ENCODE data around the gene GID4.

GID4 gene

GRCh38 chr17:18002171-18002570 lies 37.0 kb upstream of the GID4 start:
- H4K20me1 ChIP-seq (ENCODE audit: insufficient read depth, low read length) = peaks cover 5% of the 10 kb centered on the region; the same call in 1 of the 2 replicates
- no peaks in the 10 kb centered on the region for H3K4me1 ChIP-seq (ENCODE audit: insufficient read depth, low read length)
- no peak overlapping the region for H3K4me3 ChIP-seq (ENCODE audit: low read depth in 1 of 2, low read length in 2 of 2)
- H3K36me3 ChIP-seq (ENCODE audit: insufficient read depth, low read length) = peaks cover 7% of the 10 kb centered on the region
- H3K9me3 ChIP-seq (ENCODE audit: insufficient read depth, low read length, severe bottlenecking) = no peaks in the 10 kb centered on the region
- DNase-seq (no peak), ATAC-seq (ENCODE audit: insufficient read depth, low read depth) (no peak)
- no peak overlapping the region for H2AFZ ChIP-seq (ENCODE audit: low read depth, low read length)
- no peak overlapping the region for H3K9ac ChIP-seq (ENCODE audit: low read depth, low read length)
- H3K27me3 ChIP-seq (ENCODE audit: insufficient read depth, low read length, poor library complexity) = no peaks in the 10 kb centered on the region
- H3K27ac ChIP-seq (ENCODE audit: low read length) = no peak overlapping the region
- H3K4me2 ChIP-seq (ENCODE audit: insufficient read depth, low read length) = no peak overlapping the region
- TF ChIP-seq CTCF (IDR thresholded peaks at IDR 0.05; ENCODE audit: borderline replicate concordance, extremely low read depth, low read length, poor library complexity, severe bottlenecking) (no peak), EZH2 (IDR thresholded peaks at IDR 0.05; ENCODE audit: borderline replicate concordance, low read depth, low read length, severe bottlenecking) (no peak)
- no peaks in the 10 kb centered on the region for H3K79me2 ChIP-seq (ENCODE audit: insufficient read depth, low read length)

- H3K9ac ChIP-seq (ENCODE audit: low read depth, low read length) = no peak overlapping the region
- no peaks in the 10 kb centered on the region for H3K4me1 ChIP-seq (ENCODE audit: insufficient read depth, low read length)
- no peak overlapping the region for H3K27ac ChIP-seq (ENCODE audit: low read length)
- no peak for DNase-seq
- no peak overlapping the region for H3K4me3 ChIP-seq (ENCODE audit: low read depth in 1 of 2, low read length in 2 of 2)
- no peak overlapping the region for H2AFZ ChIP-seq (ENCODE audit: low read depth, low read length)
- no peaks in the 10 kb centered on the region for H3K9me3 ChIP-seq (ENCODE audit: insufficient read depth, low read length, severe bottlenecking)
- ATAC-seq (ENCODE audit: insufficient read depth, low read depth) = no peak
- no peak for TF ChIP-seq CTCF (IDR thresholded peaks at IDR 0.05; ENCODE audit: borderline replicate concordance, extremely low read depth, low read length, poor library complexity, severe bottlenecking)
- no peak for TF ChIP-seq EZH2 (IDR thresholded peaks at IDR 0.05; ENCODE audit: borderline replicate concordance, low read depth, low read length, severe bottlenecking)
- no peaks in the 10 kb centered on the region for H3K79me2 ChIP-seq (ENCODE audit: insufficient read depth, low read length)
- H3K4me2 ChIP-seq (ENCODE audit: insufficient read depth, low read length) = no peak overlapping the region
- H4K20me1 ChIP-seq (ENCODE audit: insufficient read depth, low read length) = peaks cover 5% of the 10 kb centered on the region; the same call in 1 of the 2 replicates
- no peaks in the 10 kb centered on the region for H3K27me3 ChIP-seq (ENCODE audit: insufficient read depth, low read length, poor library complexity)
- peaks cover 18% of the 10 kb centered on the region for H3K36me3 ChIP-seq (ENCODE audit: insufficient read depth, low read length)
Measured at GRCh38 chr17:18004345-18004744, 34.9 kb upstream of the GID4 start.

- DNase-seq (no peak), ATAC-seq (ENCODE audit: insufficient read depth, low read depth) (no peak)
- no peaks in the 10 kb centered on the region for H3K9me3 ChIP-seq (ENCODE audit: insufficient read depth, low read length, severe bottlenecking)
- peaks cover 5% of the 10 kb centered on the region; the same call in 1 of the 2 replicates for H4K20me1 ChIP-seq (ENCODE audit: insufficient read depth, low read length)
- H3K79me2 ChIP-seq (ENCODE audit: insufficient read depth, low read length) = no peaks in the 10 kb centered on the region
- no peak overlapping the region for H3K27ac ChIP-seq (ENCODE audit: low read length)
- H3K9ac ChIP-seq (ENCODE audit: low read depth, low read length) = no peak overlapping the region
- TF ChIP-seq EZH2 (IDR thresholded peaks at IDR 0.05; ENCODE audit: borderline replicate concordance, low read depth, low read length, severe bottlenecking) = no peak
- TF ChIP-seq CTCF (IDR thresholded peaks at IDR 0.05; ENCODE audit: borderline replicate concordance, extremely low read depth, low read length, poor library complexity, severe bottlenecking) = peak; percentile 35
- no peaks in the 10 kb centered on the region for H3K27me3 ChIP-seq (ENCODE audit: insufficient read depth, low read length, poor library complexity)
- peaks cover 24% of the 10 kb centered on the region for H3K36me3 ChIP-seq (ENCODE audit: insufficient read depth, low read length)
- H3K4me2 ChIP-seq (ENCODE audit: insufficient read depth, low read length) = no peak overlapping the region
- no peak overlapping the region for H2AFZ ChIP-seq (ENCODE audit: low read depth, low read length)
- H3K4me3 ChIP-seq (ENCODE audit: low read depth in 1 of 2, low read length in 2 of 2) = no peak overlapping the region
- H3K4me1 ChIP-seq (ENCODE audit: insufficient read depth, low read length) = no peaks in the 10 kb centered on the region
Measured at GRCh38 chr17:18004884-18005305, 34.3 kb upstream of the GID4 start.

GRCh38 chr17:18005496-18005895 lies 33.7 kb upstream of the GID4 start:
- H3K4me1 ChIP-seq (ENCODE audit: insufficient read depth, low read length) = no peaks in the 10 kb centered on the region
- ATAC-seq (ENCODE audit: insufficient read depth, low read depth) (no peak), DNase-seq (no peak)
- H4K20me1 ChIP-seq (ENCODE audit: insufficient read depth, low read length) = 0 out of 2 replicates have a peak, but pooled peaks cover 5% of the 10 kb centered on the region
- H3K36me3 ChIP-seq (ENCODE audit: insufficient read depth, low read length) = peaks cover 25% of the 10 kb centered on the region
- H3K9me3 ChIP-seq (ENCODE audit: insufficient read depth, low read length, severe bottlenecking) = no peaks in the 10 kb centered on the region
- H3K79me2 ChIP-seq (ENCODE audit: insufficient read depth, low read length) = no peaks in the 10 kb centered on the region
- H2AFZ ChIP-seq (ENCODE audit: low read depth, low read length) = no peak overlapping the region
- no peak overlapping the region for H3K27ac ChIP-seq (ENCODE audit: low read length)
- no peak overlapping the region for H3K4me2 ChIP-seq (ENCODE audit: insufficient read depth, low read length)
- H3K9ac ChIP-seq (ENCODE audit: low read depth, low read length) = no peak overlapping the region
- H3K4me3 ChIP-seq (ENCODE audit: low read depth in 1 of 2, low read length in 2 of 2) = no peak overlapping the region
- no peaks in the 10 kb centered on the region for H3K27me3 ChIP-seq (ENCODE audit: insufficient read depth, low read length, poor library complexity)
- TF ChIP-seq EZH2 (IDR thresholded peaks at IDR 0.05; ENCODE audit: borderline replicate concordance, low read depth, low read length, severe bottlenecking) (no peak), CTCF (IDR thresholded peaks at IDR 0.05; ENCODE audit: borderline replicate concordance, extremely low read depth, low read length, poor library complexity, severe bottlenecking) (no peak)

All from DND-41 (cell line).